ENCODE results near the gene ATP2B2. TPM values are rescaled to one million over a fixed set of nuclear protein-coding genes. Genes with fewer than 3 reads are reported as not detected.

The ATP2B2 gene
- total RNA-seq, 1 donor from 2014 or later, result not detected

- DNase-seq (ENCODE audit: low spot score in 2 of 2, unreplicated experiment in 2 of 2), result no peak
- no peak overlapping the region for H3K4me3 Mint-ChIP-seq
- peaks cover 15% of the 10 kb centered on the region for H3K27me3 Mint-ChIP-seq (ENCODE audit: low read depth)
Measured at GRCh38 chr3:10438902-10439610, 66.3 kb downstream of the ATP2B2 start.

GRCh38 chr3:10437995-10438901, 67.1 kb downstream of the ATP2B2 start:
- DNase-seq (ENCODE audit: low spot score in 2 of 2, unreplicated experiment in 2 of 2), result no peak
- Mint-ChIP-seq H3K27ac (no peak overlapping the region), H3K27me3 (ENCODE audit: low read depth) (peaks cover 15% of the 10 kb centered on the region), H3K4me1 (peaks cover 2% of the 10 kb centered on the region), H3K36me3 (no peaks in the 10 kb centered on the region), H3K4me3 (no peak overlapping the region), H3K9me3 (no peaks in the 10 kb centered on the region)
- TF ChIP-seq CTCF (IDR thresholded peaks at IDR 0.05; ENCODE audit: unreplicated experiment), result no peak

More at GRCh38 chr3:10438902-10439610, 66.3 kb downstream of the ATP2B2 start:
- Mint-ChIP-seq H3K36me3 (no peaks in the 10 kb centered on the region), H3K27ac (no peak overlapping the region), H3K4me1 (peaks cover 2% of the 10 kb centered on the region), H3K9me3 (no peaks in the 10 kb centered on the region)
- no peak for TF ChIP-seq CTCF (IDR thresholded peaks at IDR 0.05; ENCODE audit: unreplicated experiment)

GRCh38 chr3:10437272-10437994, 68.0 kb downstream of the ATP2B2 start:
- no peaks in the 10 kb centered on the region for H3K9me3 Mint-ChIP-seq
- no peak for DNase-seq (ENCODE audit: low spot score in 2 of 2, unreplicated experiment in 2 of 2)
- H3K27ac Mint-ChIP-seq, result no peak overlapping the region
- H3K27me3 Mint-ChIP-seq (ENCODE audit: low read depth), result peaks cover 15% of the 10 kb centered on the region
- peaks cover 2% of the 10 kb centered on the region for H3K4me1 Mint-ChIP-seq
- H3K36me3 Mint-ChIP-seq, result no peaks in the 10 kb centered on the region
- H3K4me3 Mint-ChIP-seq, result no peak overlapping the region
- no peak for TF ChIP-seq CTCF (IDR thresholded peaks at IDR 0.05; ENCODE audit: unreplicated experiment)

GRCh38 chr3:10435850-10436249, 69.5 kb downstream of the ATP2B2 start:
- no peaks in the 10 kb centered on the region for H3K36me3 Mint-ChIP-seq
- no peaks in the 10 kb centered on the region for H3K9me3 Mint-ChIP-seq
- TF ChIP-seq CTCF (IDR thresholded peaks at IDR 0.05; ENCODE audit: unreplicated experiment), result no peak
- H3K4me1 Mint-ChIP-seq, result peaks cover 2% of the 10 kb centered on the region
- no peak overlapping the region for H3K27ac Mint-ChIP-seq
- no peak for DNase-seq (ENCODE audit: low spot score in 2 of 2, unreplicated experiment in 2 of 2)
- H3K27me3 Mint-ChIP-seq (ENCODE audit: low read depth), result peaks cover 17% of the 10 kb centered on the region
- H3K4me3 Mint-ChIP-seq, result no peak overlapping the region

GRCh38 chr3:10434938-10435336, 70.4 kb downstream of the ATP2B2 start:
- no peak for DNase-seq (ENCODE audit: low spot score in 2 of 2, unreplicated experiment in 2 of 2)
- H3K4me3 Mint-ChIP-seq, result no peak overlapping the region
- no peaks in the 10 kb centered on the region for H3K9me3 Mint-ChIP-seq
- TF ChIP-seq CTCF (IDR thresholded peaks at IDR 0.05; ENCODE audit: unreplicated experiment), result no peak
- peaks cover 19% of the 10 kb centered on the region for H3K27me3 Mint-ChIP-seq (ENCODE audit: low read depth)
- no peaks in the 10 kb centered on the region for H3K36me3 Mint-ChIP-seq
- H3K27ac Mint-ChIP-seq, result no peak overlapping the region
- peaks cover 2% of the 10 kb centered on the region for H3K4me1 Mint-ChIP-seq
